ENCODE data around the gene PTPN14.

PTPN14 gene

DNA sequence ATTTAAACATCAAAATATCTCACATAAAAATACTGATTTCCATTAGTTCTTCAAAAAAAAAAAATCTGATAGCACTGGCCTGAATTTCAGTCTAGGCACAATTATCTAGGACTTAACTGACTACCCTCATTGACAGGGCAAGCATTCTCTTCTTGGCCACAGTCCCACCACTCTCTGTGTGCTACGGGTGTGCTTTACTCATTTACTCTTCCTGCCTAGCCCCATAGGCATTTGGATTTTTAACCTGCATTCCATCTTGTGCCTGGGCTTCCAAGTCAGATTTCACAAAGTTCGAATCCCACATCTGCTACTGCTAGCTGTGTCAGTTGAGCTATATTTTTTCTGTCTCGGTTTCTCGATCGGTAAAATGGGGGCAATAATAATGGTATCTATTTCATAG is 38.0 kb downstream of the PTPN14 start:
- no peak for DNase-seq (ENCODE audit: low read depth in 1 of 2, low spot score in 1 of 2)
- Histone ChIP-seq H3K27ac (replicated peaks) (no peak overlapping the region), H3K27me3 (ENCODE audit: insufficient read depth, poor library complexity, severe bottlenecking) (no peaks in the 10 kb centered on the region), H3K4me3 (replicated peaks; ENCODE audit: insufficient read depth, low read length) (no peak overlapping the region)
- TF ChIP-seq SPI1 (IDR thresholded peaks at IDR 0.05; ENCODE audit: borderline replicate concordance, low read depth) (no peak), GABPA (IDR thresholded peaks at IDR 0.05; ENCODE audit: low read depth) (no peak), POLR2AphosphoS5 (IDR thresholded peaks at IDR 0.05; ENCODE audit: low read depth) (no peak)
- TF ChIP-seq, protein P1, sequence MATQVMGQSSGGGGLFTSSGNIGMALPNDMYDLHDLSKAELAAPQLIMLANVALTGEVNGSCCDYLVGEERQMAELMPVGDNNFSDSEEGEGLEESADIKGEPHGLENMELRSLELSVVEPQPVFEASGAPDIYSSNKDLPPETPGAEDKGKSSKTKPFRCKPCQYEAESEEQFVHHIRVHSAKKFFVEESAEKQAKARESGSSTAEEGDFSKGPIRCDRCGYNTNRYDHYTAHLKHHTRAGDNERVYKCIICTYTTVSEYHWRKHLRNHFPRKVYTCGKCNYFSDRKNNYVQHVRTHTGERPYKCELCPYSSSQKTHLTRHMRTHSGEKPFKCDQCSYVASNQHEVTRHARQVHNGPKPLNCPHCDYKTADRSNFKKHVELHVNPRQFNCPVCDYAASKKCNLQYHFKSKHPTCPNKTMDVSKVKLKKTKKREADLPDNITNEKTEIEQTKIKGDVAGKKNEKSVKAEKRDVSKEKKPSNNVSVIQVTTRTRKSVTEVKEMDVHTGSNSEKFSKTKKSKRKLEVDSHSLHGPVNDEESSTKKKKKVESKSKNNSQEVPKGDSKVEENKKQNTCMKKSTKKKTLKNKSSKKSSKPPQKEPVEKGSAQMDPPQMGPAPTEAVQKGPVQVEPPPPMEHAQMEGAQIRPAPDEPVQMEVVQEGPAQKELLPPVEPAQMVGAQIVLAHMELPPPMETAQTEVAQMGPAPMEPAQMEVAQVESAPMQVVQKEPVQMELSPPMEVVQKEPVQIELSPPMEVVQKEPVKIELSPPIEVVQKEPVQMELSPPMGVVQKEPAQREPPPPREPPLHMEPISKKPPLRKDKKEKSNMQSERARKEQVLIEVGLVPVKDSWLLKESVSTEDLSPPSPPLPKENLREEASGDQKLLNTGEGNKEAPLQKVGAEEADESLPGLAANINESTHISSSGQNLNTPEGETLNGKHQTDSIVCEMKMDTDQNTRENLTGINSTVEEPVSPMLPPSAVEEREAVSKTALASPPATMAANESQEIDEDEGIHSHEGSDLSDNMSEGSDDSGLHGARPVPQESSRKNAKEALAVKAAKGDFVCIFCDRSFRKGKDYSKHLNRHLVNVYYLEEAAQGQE (IDR thresholded peaks at IDR 0.05; ENCODE audit: insufficient replicate concordance, low read depth): no peak
- TF ChIP-seq, protein P2, sequence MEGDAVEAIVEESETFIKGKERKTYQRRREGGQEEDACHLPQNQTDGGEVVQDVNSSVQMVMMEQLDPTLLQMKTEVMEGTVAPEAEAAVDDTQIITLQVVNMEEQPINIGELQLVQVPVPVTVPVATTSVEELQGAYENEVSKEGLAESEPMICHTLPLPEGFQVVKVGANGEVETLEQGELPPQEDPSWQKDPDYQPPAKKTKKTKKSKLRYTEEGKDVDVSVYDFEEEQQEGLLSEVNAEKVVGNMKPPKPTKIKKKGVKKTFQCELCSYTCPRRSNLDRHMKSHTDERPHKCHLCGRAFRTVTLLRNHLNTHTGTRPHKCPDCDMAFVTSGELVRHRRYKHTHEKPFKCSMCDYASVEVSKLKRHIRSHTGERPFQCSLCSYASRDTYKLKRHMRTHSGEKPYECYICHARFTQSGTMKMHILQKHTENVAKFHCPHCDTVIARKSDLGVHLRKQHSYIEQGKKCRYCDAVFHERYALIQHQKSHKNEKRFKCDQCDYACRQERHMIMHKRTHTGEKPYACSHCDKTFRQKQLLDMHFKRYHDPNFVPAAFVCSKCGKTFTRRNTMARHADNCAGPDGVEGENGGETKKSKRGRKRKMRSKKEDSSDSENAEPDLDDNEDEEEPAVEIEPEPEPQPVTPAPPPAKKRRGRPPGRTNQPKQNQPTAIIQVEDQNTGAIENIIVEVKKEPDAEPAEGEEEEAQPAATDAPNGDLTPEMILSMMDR (IDR thresholded peaks at IDR 0.05; ENCODE audit: insufficient read depth, low read length): no peak

DNA sequence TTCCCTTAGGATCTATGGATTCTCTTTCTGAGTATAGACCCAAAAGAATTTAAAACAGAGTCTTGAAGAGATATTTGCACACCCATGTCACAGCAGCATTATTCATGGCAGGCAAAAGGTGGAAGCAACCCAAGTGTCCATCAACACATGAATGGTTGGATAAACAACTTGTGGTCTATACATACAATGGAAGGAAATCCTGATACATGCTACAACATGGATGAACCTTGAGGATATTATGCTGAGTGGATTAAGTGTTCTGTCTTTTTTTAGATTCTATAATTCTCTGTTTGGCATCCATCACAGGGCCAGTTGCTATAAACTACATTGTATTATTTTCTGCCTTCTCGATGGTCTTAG is 39.8 kb downstream of the PTPN14 start:
- H3K27ac ChIP-seq (replicated peaks): no peak overlapping the region
- TF ChIP-seq SPI1 (IDR thresholded peaks at IDR 0.05; ENCODE audit: borderline replicate concordance, low read depth) (no peak), GABPA (IDR thresholded peaks at IDR 0.05; ENCODE audit: low read depth) (no peak), POLR2AphosphoS5 (IDR thresholded peaks at IDR 0.05; ENCODE audit: low read depth) (no peak)
- TF ChIP-seq, protein P2 (IDR thresholded peaks at IDR 0.05; ENCODE audit: insufficient read depth, low read length): no peak
- TF ChIP-seq, protein P1 (IDR thresholded peaks at IDR 0.05; ENCODE audit: insufficient replicate concordance, low read depth): no peak
- H3K27me3 ChIP-seq (ENCODE audit: insufficient read depth, poor library complexity, severe bottlenecking): no peaks in the 10 kb centered on the region
- DNase-seq (ENCODE audit: low read depth in 1 of 2, low spot score in 1 of 2): no peak
- no peak overlapping the region for H3K4me3 ChIP-seq (replicated peaks; ENCODE audit: insufficient read depth, low read length)

DNA sequence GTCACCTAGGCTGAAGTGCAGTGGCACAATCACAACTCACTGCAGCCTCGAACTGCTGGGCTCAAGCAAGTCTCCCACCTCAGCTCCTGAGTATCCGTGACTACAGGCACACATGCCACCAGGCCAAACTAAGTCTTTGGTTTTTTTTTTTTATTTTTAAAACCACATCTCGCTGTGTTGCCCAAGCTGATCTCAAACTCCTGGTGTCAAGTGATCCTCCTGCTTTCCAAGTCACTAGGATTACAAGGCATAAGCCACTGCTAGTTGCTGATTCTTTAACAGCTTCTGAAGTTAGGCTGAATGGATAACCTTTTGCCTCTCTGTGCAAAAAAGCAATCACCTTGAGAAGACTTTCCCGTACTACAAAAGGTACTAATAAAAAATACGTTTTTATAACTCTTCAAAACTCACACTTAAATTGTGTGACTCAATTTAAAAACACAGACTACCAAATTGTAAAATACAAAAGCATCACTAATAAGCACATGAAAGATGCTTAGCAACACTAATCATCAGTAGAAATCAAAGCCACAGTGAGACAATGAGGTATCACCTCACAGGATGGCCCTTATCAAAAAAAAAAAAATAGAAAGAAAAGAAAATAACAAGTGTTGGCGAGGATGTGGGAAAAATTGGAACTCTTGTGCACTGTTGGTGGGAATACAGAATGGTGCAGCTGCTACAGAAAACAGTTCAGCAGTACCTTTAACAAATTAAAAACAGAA is 40.3 kb downstream of the PTPN14 start:
- TF ChIP-seq, protein P2 (IDR thresholded peaks at IDR 0.05; ENCODE audit: insufficient read depth, low read length): no peak
- no peak for TF ChIP-seq SPI1 (IDR thresholded peaks at IDR 0.05; ENCODE audit: borderline replicate concordance, low read depth)
- TF ChIP-seq POLR2AphosphoS5 (IDR thresholded peaks at IDR 0.05; ENCODE audit: low read depth): no peak
- TF ChIP-seq GABPA (IDR thresholded peaks at IDR 0.05; ENCODE audit: low read depth): no peak
- TF ChIP-seq, protein P1 (IDR thresholded peaks at IDR 0.05; ENCODE audit: insufficient replicate concordance, low read depth): no peak
- DNase-seq (ENCODE audit: low read depth in 1 of 2, low spot score in 1 of 2): no peak

More for the DNA sequence above, 40.3 kb downstream of the PTPN14 start:
- Histone ChIP-seq H3K27me3 (ENCODE audit: insufficient read depth, poor library complexity, severe bottlenecking) (no peaks in the 10 kb centered on the region), H3K4me3 (replicated peaks; ENCODE audit: insufficient read depth, low read length) (no peak overlapping the region), H3K27ac (replicated peaks) (no peak overlapping the region)
